T follicular helper cell (primary cell): ENCODE measurements around the gene MAPK11.

Experiments
- DNase-seq: peaks from one replicate; pipeline ENCODE4 v3.0.0-alpha.2; 2020; ENCODE audit warnings: low read depth

Gene MAPK11

GRCh38 chr22:50307890-50308596 lies 37.9 kb upstream of the MAPK11 start:
- no peak for DNase-seq

- no peak for DNase-seq
These were observed 36.9 kb upstream of the MAPK11 start, which contains the start of gene PLXNB2 for GRCh38 chr22:50306753-50307749. TSS of gene PLXNB2 (minus strand) at chr22:50307646. CDS start at chr22:50290584, 17,062 bp downstream.

- no peak for DNase-seq
These were observed 35.9 kb upstream of the MAPK11 start for GRCh38 chr22:50305923-50306566.

- no peak for DNase-seq
These were observed 35.3 kb upstream of the MAPK11 start for GRCh38 chr22:50305393-50305922.

- DNase-seq = no peak
These were observed 34.6 kb upstream of the MAPK11 start for GRCh38 chr22:50304528-50305392.

- DNase-seq = no peak
These were observed 33.8 kb upstream of the MAPK11 start for GRCh38 chr22:50303848-50304527.

GRCh38 chr22:50303515-50303847 lies 33.3 kb upstream of the MAPK11 start:
- no peak for DNase-seq

- DNase-seq = no peak
These were observed 32.4 kb upstream of the MAPK11 start for GRCh38 chr22:50302564-50302963.

- no peak for DNase-seq
These were observed 31.9 kb upstream of the MAPK11 start for GRCh38 chr22:50302041-50302541.

GRCh38 chr22:50301581-50301991 lies 31.4 kb upstream of the MAPK11 start:
- no peak for DNase-seq

GRCh38 chr22:50300620-50301257 lies 30.6 kb upstream of the MAPK11 start:
- DNase-seq = no peak

- no peak for DNase-seq
These were observed 29.8 kb upstream of the MAPK11 start for GRCh38 chr22:50299785-50300619.

- no peak for DNase-seq
These were observed 29.0 kb upstream of the MAPK11 start for GRCh38 chr22:50298937-50299784.

GRCh38 chr22:50298266-50298637 lies 28.1 kb upstream of the MAPK11 start:
- no peak for DNase-seq

- no peak for DNase-seq
These were observed 27.5 kb upstream of the MAPK11 start for GRCh38 chr22:50297510-50298265.

- no peak for DNase-seq
These were observed 26.7 kb upstream of the MAPK11 start for GRCh38 chr22:50296658-50297490.

GRCh38 chr22:50294319-50294656 lies 24.1 kb upstream of the MAPK11 start:
- DNase-seq = no peak
